GOT3 (cell line): ENCODE measurements around the gene MRPL42.

Experiments
- DNase-seq: peaks from one replicate; lab custom pipeline; 2025; ENCODE audit warnings: mixed read lengths; lab: John Stamatoyannopoulos, UW

The MRPL42 gene

GRCh38 chr12:93500201-93500600 is 32.9 kb downstream of the MRPL42 start:
- no peak for DNase-seq

- DNase-seq = no peak
Observed at GRCh38 chr12:93500667-93501066, 33.4 kb downstream of the MRPL42 start.

DNA sequence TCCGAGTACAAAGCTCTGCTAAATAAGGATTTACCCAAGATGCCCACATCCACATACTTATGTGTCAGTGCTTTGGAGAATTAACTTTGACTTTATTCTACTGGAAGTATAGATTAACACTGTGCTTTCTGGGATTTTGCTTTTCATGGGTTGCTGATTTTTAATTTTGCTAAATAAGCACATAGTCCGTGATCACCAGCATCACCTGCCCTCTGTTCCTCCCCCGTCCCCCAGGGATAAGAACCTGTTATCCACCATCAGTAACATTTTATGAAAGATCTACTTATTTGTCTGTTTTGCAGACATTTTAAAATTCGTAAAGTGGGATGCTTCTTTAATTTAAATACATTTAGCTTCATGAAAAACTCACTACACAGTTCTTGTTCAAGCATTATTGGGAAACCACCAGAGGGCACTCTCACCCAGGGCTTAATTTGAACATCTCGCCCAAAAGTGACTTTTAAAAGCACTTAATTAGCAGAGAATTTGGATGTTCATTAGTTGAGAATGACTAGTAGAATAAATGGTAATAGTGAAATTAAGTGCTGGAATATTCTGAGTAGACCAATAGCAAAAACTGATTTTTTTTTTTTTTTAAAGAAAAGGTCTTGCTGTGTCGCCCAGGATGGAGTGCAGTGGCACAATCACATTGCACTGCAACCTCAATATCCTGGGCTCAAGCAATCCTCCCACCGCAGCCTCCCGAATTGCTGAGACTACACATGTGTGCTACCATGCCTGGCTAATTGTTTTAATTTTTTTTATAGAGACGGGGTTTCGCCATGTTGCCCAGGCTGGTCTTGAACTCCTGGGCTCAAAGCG is 35.7 kb downstream of the MRPL42 start:
- no peak for DNase-seq

DNA sequence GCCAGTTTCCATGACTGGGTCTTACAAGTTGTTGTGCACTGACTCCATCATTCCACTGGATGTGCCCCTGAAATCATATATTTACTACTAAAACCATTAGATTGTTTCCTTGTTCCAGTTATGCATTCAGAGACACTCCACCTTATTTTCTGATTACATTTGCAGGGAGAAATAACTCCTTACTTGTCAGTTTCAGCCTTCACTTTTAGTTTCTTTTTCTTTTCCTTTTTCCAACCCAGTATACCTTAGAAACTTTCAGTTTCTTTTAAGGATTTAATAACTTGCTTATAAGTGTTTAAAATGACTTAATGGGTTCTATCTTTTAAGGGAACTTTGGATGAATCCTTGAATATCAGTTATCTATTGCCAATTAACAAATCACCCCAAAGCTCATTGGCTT is 39.9 kb downstream of the MRPL42 start:
- DNase-seq = no peak

DNA sequence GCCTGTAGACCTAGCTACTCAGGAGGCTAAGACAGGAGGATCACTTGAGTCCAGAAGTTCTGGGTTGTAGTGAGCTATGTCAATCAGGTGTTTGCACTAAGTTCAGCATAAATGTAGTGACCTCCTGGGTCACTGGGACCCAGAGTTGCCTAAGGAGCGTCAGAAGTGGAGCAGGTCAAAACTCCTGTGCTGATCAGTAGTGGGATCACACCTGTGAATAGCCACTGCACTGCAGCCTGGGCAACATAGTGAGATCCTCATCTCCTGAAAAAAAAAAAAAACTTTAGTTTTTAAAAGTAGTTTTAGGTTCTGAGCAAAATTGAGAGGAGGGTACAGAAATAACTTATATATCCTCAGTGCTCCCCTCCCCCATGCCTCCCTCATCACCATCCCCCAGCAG is 42.2 kb downstream of the MRPL42 start:
- DNase-seq = no peak

GRCh38 chr12:93514853-93515252 is 47.5 kb downstream of the MRPL42 start:
- DNase-seq = no peak

GRCh38 chr12:93518725-93519124 is 51.4 kb downstream of the MRPL42 start:
- DNase-seq = no peak

DNA sequence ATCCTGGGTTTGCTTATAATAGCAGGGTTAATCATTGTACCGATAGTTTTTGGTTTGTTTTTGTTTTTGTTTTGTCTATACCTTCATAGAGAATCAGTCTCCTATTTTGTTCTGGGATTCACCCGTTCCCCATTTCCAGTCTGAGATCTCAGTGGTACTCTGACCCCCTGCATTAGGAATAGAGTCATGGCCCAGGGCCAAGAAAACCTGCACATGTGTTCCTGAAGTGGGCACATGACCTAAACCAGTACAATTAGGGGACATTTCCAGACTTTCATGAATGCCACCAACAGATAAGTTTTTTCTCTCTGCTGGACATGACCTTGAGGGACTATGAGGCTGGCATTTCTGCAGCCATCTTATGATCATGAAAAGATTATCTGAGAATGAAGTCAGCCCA is 52.5 kb downstream of the MRPL42 start:
- no peak for DNase-seq

- DNase-seq = no peak
Observed at GRCh38 chr12:93520454-93520853, 53.1 kb downstream of the MRPL42 start.

DNA sequence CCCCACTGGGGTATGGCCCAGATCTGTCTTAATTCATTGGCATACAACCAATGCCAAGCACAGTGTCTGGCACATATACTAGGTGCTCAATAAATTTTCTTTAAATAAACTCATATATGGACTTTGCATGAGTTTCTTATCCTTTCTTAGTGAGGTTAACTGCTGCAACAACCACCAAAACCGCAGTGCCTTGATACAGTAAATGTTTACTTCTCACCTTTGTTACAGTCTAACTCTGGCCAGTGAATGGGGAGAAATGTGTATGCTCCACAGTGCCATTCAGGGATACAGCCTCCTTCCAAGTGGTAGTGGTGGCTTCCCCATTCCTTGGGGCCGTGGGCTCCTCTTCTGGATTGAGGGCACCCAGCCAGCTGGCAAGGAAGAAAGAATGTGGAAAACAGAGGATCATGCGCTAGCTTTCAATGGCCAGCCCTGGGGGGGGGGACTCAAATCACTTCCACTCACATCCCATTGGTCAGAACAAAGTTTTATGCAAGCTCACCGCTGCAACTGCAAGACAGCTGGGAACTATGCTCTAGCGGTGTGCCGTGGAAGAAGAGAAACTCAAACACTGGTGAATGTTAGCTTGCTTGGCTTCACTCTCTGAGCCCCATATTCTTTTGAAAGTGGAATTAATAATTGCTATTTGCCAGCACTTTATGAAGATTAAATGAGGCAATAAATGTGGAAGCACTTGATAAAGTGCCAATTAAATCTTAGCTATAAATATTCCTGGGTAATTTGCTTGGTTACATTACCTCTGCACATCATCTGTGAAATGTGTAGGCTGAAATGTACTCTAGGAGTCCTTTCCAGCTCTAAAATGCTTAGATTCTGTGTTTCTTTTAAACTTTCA is 54.1 kb downstream of the MRPL42 start:
- DNase-seq = no peak

DNA sequence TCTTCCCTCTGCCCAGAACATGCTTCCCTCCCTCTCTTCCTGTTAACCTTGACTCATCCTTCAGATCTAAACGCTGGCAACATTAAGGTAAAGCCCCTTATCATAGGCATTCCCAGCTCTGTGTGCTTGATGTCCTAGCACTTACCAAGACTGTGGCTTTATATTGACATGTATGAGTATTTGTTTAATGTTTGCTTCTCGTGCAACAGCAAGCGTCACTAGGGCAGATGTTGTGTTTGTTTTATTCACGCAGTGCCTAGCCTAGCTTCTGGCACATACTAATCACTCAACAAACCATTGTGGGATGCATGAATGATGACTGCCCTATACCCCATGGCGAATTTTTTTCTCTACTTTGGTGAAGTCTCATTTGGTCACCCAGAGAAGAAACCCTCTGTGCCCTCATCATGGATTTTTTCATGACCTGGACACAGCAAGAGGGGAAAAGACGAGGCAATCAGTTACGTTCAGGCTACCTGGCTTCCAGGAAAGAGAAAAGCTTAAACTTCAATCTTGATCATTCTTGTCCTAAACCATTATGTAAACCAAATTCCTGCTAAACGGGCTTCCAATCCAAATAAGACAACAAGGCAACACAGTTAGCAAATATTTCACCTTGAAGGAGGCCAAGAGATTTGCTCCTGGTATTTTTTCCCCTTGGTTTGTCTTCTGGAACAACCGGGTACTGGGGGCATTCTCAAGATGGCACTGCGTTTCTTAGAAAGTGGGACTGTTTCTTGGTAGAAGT is 57.2 kb downstream of the MRPL42 start:
- no peak for DNase-seq

- no peak for DNase-seq
Observed at GRCh38 chr12:93526786-93527428, 59.6 kb downstream of the MRPL42 start.

- DNase-seq = no peak
Observed at GRCh38 chr12:93530358-93530757, 63.0 kb downstream of the MRPL42 start.

DNA sequence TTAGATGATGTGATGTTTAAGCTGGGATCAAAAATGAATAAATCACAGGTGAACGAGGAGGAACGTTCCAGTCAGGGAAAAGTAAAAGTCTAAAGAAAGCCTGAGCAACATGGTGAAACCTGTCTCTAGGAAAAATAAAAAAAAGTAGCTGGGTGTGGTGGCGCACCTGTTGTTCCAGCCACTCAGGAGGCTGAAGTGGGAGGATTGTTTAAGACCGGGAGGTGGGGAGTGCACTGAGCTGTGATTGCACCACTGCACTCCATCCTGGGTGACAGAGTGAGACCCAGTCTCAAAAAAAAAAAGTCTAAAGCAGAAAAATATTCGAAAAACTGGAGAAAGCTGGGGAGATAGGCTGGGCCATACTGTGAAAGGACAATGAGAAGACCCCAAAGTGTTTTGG is 66.0 kb downstream of the MRPL42 start:
- no peak for DNase-seq

DNA sequence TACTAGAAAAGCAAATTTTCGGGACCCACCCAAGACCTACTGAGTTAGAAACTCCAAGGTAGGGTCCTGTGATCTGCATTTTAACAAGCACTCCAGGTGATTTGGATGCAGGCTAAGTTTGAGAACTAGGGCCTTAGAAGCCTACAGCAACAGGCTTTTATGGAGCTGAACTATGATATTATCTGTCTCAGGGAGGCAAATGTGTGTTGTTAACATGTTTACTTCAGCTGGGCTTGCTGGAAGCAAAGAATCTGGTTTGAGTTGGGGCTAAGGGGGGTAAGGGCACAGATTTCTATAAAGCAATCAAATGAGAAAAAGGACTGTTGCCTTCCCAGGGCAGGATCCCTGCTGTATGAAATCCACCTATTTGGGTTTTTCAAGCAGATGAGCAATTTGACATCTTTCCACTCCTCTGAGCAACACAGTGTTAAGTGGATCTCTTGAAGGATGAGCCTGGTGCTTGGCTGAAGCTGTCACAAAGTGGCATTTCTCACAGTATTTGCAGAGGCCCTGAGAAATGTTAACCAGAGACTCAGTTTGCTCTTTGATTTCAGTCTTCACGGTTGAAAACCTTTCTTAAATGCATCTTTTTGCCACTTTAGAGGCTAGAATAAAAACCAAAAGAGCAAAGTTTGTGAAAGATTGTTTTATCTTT is 68.9 kb downstream of the MRPL42 start:
- DNase-seq = no peak

DNA sequence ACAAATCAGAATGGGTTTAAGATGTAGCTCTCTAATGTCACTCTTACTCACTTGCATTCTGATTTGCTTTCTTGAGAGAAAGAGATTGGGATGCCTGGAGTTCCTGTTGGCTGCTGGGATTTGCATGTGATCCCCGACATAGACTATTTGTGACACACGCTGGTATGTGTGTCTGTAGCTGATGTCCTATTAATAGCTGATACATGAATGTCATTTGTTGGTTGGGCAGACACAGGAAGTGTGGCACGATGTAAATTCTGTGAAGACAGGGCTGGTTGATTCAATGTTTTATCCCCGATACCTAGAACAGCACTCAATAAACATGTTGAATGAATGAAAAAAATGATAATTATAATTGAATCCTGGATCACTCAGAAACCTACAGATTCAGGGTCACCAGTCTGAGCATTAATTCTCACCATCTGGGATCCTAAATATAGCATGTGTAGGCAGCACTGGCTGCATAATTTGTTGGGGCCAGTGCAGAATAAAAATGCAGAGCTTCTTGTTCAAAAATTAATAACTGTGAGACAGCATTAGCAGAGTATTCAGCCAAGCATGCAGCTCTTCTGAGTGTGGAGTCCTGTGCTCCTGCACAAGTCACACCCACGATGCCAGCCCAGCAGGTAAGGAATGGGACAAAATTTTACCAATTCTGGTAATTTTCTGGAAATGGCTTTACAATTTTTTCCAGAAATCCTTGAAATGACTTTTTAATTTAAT is 69.6 kb downstream of the MRPL42 start:
- no peak for DNase-seq

- no peak for DNase-seq
Observed at GRCh38 chr12:93537769-93538168, 70.5 kb downstream of the MRPL42 start.

GRCh38 chr12:93539821-93540220 is 72.5 kb downstream of the MRPL42 start:
- no peak for DNase-seq

DNA sequence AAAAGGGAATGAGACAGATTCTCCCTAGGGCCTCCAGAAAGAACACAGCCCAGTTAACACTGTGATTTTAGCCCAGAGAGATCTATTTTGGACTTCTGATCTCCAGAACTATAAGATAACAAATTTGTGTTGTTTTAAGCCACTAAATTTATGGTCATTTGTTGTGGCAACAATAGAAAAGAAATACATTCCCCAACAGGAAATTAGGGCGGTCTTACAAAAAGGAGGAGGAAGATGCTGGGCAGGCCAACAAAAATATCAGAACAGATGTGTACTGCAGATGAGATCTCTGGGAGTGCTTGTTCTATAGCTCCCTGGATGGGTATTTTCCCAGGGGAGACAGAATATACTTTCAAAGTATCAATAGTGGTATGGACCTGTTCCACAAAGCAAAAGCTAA is 73.2 kb downstream of the MRPL42 start:
- no peak for DNase-seq

DNA sequence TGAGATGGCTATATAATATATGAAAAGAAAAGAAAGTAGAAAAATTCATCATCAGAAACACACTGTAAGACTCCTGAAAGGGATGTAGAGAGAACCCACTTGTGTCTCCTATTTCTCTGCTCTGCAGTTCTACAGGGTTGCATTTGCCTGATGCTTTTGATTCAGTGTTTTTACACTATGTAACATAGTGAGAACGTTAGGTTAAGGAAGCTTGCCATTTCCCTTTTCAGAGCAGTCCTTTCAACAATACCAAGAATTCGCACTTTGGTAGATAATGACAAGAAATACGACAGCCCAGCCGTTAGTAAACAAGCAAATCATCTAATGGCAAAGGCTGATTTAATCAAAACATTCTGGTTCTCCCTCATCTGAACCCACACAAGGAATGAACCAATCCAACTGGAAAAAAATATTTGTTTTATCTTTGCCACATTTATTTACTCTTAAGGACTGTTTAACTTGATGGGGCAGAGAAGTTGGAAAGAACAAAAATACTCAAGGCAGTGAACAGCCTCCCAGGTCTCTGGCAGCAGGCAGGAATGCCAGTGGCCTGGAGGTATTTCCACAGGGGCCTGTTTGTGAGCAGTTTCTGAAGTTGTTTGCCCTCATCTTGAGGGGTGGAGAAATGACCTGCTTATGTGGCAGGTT is 74.4 kb downstream of the MRPL42 start:
- DNase-seq = no peak
